Spleen (tissue), 7 donors: ENCODE results near the gene DPPA5.

ENCODE experiments used
- POLR2A ChIP-seq, 3 donors: fragments of 450-650 bp; IDR thresholded peaks; one replicate each; pipeline ENCODE4 v1.5.1; 2017; ENCODE audit warnings: antibody characterized with exemption in 3 of 3, mild to moderate bottlenecking in 1 of 3
- POLR2AphosphoS5 ChIP-seq, 3 donors: sonication (generic); formaldehyde crosslinking; IDR thresholded peaks; one replicate each; pipeline ENCODE4 v1.5.1; 2017; ENCODE audit warnings: antibody characterized with exemption in 3 of 3
- TF ChIP-seq, protein P1 (sequence below), 11 experiments: fragments of 200-600 bp in 7 of 11; fragments of 450-650 bp in 4 of 11; sonication (generic) in 4 of 11; IDR thresholded peaks in 8 of 11; conservative IDR thresholded peaks in 3 of 11; 1 replicate in 7 of 11; 2 replicates in 4 of 11; pipeline versions ENCODE4 v1.4.0 to v1.8.0; 2016 to 2021; ENCODE audit warnings: antibody characterized with exemption in 11 of 11, inconsistent platforms in 4 of 11, mild to moderate bottlenecking in 1 of 11
- donor health status: DM: no; HTN: no; CAD: no; lungs with moderate emphysema.
- donor health status: DM: no; HTN: no; CAD: no.
- donor health status: DM: no; HTN: no; CAD: no.

DNA sequence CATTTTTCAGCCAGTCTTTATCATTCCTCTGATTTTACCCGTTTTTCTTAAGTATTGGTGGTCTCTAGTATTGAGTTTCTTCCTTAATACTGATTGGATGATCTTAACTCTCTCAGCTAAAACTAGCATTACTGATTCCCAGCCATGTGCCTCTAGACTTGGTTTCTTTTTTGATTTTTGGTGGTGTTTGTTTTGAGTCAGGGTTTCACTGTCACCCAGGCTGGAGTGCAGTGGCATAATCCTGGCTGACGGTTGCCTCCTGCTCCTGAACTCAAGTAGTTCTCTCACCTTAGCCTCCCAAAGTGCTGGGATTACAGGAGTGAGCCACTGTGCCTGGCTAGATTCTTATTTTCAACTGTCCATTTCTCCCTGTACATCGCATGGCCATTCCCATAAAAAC, 24.9 kb downstream of the DPPA5 start:
- TF ChIP-seq, protein P1, sequence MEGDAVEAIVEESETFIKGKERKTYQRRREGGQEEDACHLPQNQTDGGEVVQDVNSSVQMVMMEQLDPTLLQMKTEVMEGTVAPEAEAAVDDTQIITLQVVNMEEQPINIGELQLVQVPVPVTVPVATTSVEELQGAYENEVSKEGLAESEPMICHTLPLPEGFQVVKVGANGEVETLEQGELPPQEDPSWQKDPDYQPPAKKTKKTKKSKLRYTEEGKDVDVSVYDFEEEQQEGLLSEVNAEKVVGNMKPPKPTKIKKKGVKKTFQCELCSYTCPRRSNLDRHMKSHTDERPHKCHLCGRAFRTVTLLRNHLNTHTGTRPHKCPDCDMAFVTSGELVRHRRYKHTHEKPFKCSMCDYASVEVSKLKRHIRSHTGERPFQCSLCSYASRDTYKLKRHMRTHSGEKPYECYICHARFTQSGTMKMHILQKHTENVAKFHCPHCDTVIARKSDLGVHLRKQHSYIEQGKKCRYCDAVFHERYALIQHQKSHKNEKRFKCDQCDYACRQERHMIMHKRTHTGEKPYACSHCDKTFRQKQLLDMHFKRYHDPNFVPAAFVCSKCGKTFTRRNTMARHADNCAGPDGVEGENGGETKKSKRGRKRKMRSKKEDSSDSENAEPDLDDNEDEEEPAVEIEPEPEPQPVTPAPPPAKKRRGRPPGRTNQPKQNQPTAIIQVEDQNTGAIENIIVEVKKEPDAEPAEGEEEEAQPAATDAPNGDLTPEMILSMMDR (IDR thresholded peaks at IDR 0.05 in 8 of 11, conservative IDR thresholded peaks at IDR 0.05 in 3 of 11): no peak
- TF ChIP-seq POLR2A (IDR thresholded peaks at IDR 0.05) (no peak), POLR2AphosphoS5 (IDR thresholded peaks at IDR 0.05) (no peak)
